Activated CD8-positive, alpha-beta memory T cell treated with anti-CD3 and anti-CD28 coated beads, Interleukin-2, amount 50 U/mL, for 24 hours (primary cell): ENCODE measurements around the gene PDZRN3.

ENCODE experiments used
- DNase-seq: peaks from one replicate; pipeline ENCODE4 v3.0.0-alpha.2; 2020; ENCODE audit errors: extremely low read depth

The PDZRN3 gene

DNA sequence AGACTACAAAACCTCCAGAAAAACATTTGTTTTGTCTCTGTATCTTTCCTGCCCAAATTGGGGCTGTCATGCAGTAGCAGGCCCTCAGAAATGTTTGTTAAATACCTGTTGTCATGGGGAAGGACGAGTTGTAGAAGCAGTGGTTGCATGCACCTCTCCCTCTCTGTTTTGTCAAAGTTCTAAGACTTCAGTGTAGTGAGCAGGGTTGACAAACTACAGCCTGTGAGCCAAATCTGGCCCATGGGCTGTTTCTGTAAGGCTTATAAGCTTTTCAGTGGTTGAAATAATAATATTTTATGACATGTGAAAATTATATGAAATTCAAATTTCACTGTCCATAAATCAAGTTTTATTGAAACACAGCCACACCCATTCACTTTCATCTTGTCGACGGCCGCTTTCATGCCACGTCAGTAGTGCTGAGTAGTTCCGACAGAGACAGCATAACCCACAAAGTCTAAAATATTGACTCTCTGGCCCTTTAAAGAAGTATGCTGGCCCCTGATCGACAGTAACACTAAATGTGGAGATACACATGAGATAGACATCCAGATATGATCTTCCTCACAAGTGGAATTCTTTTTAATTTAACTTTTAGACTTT is 102.9 kb downstream of the PDZRN3 start:
- no peak for DNase-seq

- DNase-seq: no peak
Measured at GRCh38 chr3:73520931-73521461, 103.7 kb downstream of the PDZRN3 start.

DNA sequence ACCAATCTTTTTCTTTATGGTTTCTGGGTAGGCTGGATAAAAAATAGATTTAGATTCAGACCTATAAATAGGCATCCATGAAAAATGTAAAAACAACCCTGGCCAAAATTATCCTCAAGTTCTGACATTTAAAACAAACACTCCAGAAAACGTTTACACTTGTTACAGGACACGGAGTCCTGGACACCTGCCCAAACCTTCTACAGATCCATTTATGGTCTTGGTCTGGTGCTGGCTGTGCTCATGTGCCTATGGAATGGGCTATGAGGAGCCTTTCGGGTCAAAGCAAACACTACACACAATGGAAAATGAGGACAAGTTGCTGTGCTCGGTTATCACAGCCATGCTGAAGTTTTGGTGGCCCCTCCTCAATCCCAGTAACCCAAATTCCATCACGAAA is 108.1 kb downstream of the PDZRN3 start:
- no peak for DNase-seq

DNA sequence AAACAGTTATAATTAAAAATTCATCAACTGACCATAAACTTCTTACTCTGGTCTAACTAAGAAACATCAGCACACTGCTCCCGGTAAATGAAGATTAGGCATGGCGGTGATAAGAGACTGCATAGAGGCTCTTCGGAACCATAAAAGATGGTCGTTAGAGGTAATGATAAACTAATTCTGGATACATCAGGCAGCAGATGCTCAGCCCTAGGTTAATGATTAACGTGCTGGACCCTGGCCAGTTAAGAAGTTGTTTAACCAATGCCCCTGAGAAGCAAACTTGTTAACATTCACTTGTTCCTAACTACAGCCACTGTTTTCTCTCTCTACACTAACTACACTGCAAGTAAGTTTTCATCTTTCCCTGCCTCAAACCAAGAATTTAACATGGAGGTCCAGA is 111.5 kb downstream of the PDZRN3 start:
- no peak for DNase-seq

- DNase-seq: no peak
Measured at GRCh38 chr3:73511571-73512525, 112.9 kb downstream of the PDZRN3 start.

- no peak for DNase-seq
Measured at GRCh38 chr3:73510784-73511183, 114.0 kb downstream of the PDZRN3 start.

GRCh38 chr3:73510334-73510733 is 114.4 kb downstream of the PDZRN3 start:
- no peak for DNase-seq

GRCh38 chr3:73509816-73510215 is 114.9 kb downstream of the PDZRN3 start:
- DNase-seq: no peak

GRCh38 chr3:73509066-73509465 is 115.7 kb downstream of the PDZRN3 start:
- DNase-seq: no peak

GRCh38 chr3:73508330-73508954 is 116.3 kb downstream of the PDZRN3 start:
- no peak for DNase-seq

- no peak for DNase-seq
Measured at GRCh38 chr3:73504852-73505251, 119.9 kb downstream of the PDZRN3 start.

GRCh38 chr3:73504239-73504638 is 120.5 kb downstream of the PDZRN3 start:
- no peak for DNase-seq

GRCh38 chr3:73503781-73504180 is 121.0 kb downstream of the PDZRN3 start:
- DNase-seq: no peak

- peak; percentile 12 for DNase-seq
Measured at GRCh38 chr3:73502609-73503583, 121.8 kb downstream of the PDZRN3 start.

DNA sequence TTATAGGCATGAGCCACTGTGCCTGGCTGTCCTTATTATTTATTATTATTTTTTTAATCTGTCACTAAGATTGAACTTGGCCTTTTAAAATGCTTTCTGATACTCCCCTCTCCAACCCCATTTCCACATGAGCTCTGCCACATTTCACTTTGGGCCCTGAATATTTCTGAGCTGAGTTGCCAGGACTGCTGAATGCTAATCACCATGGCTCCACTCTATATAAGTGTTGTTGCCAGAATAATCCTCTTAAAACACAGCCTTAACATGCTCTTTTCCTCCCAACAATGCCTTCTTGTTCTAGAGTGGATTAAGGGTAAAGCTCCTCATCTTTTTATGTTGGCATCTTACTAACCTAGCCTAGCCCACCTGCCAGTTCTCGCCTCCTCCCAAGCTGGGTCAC is 124.4 kb downstream of the PDZRN3 start:
- no peak for DNase-seq

DNA sequence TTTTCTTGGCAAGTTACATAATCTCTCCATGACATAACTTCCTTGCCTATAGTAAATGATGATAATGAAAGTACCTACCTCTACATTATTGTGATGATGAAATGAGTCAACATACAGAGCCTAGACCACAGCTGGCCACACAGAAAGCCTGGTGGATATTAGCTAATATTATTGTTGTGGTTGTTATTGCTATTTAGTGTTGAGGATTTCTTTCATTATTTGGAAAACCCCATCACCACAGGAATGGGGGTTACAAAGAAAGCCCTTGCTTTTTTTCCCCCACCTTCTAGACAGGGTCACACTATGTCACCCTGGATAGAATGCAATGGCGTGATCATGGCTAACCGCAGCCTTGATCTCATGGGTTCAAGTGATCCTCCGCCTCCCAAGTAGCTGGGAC is 125.0 kb downstream of the PDZRN3 start:
- no peak for DNase-seq

DNA sequence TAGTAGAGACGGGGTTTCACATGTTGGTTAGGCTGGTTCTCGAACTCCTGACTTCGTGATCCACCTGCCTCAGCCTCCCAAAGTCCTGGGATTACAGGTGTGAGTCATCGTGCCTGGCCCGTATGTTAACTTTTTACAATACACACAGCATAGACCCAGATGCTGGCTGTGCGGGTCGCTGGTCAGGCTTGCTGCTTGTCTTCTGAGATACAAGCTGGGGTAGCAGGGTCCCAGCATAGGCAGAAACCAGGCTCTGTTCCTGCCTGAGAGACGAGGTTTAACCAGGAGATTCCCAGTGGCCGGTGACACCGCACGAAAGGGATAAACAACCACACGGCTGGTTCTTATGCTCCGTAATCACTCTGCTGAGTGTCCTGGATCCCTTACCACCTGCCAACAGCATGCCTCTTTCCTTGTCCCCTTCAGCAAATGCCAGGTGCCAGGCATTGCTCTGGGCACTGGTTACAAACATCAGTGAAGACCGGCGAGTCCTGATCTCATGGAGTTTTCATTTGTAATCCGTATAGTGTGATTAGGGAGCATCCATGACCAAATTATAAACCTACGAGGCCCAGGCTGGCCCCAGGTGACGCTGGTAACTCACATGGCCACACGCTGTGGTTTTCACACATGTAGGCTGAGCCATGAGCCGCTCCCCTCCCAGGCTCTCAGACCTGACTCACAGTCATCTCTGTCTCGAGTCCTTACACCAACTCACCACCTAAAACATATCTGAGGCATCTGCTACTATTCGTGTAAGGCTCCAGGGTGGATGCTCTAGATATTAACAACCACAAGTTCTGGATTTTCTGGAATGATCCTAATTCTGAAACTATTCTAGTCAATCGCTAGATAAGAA is 125.7 kb downstream of the PDZRN3 start:
- no peak for DNase-seq

- DNase-seq: no peak
Measured at GRCh38 chr3:73497646-73498406, 126.9 kb downstream of the PDZRN3 start.

- DNase-seq: no peak
Measured at GRCh38 chr3:73493543-73494308, 131.0 kb downstream of the PDZRN3 start.
